ENCODE results near the gene FOCAD. TPM values are rescaled to one million over a fixed set of nuclear protein-coding genes. Genes with fewer than 3 reads are reported as not detected.

FOCAD gene
- total and polyA plus RNA-seq, 2 donors (not counting 1 experiment from before 2014, with no cell fraction given), result 40.3 to 145 TPM

- H4K20me1 ChIP-seq (ENCODE audit: control insufficient read depth, extremely low read depth, insufficient read depth, low read length), result no peaks in the 10 kb centered on the region
- no peak overlapping the region for H2AFZ ChIP-seq (ENCODE audit: low read length)
- H3K9me3 ChIP-seq (ENCODE audit: control insufficient read depth, insufficient read depth, low read depth, low read length), result no peaks in the 10 kb centered on the region
- peaks cover 5% of the 10 kb centered on the region for H3K36me3 ChIP-seq (ENCODE audit: control insufficient read depth, insufficient read depth, low read length)
- peak in 1 of 2 donors; percentile 33 for DNase-seq (ENCODE audit: low read depth in 2 of 2)
- no peak for TF ChIP-seq EZH2 (IDR thresholded peaks at IDR 0.05; ENCODE audit: low read length, missing control alignments)
- no peak for TF ChIP-seq CTCF (conservative IDR thresholded peaks at IDR 0.05 in 1 of 2, IDR thresholded peaks at IDR 0.05 in 1 of 2; ENCODE audit: low read depth in 1 of 2, low read length in 2 of 2)
- no peak overlapping the region for H3K9ac ChIP-seq (ENCODE audit: insufficient read depth, low read length)
- no peaks in the 10 kb centered on the region for H3K27me3 ChIP-seq (ENCODE audit: control insufficient read depth, insufficient read depth, low read length)
- H3K4me2 ChIP-seq (ENCODE audit: extremely low read depth, insufficient read depth, low read length), result no peak overlapping the region
- H3K4me3 ChIP-seq (replicated peaks in 1 of 4; ENCODE audit: control extremely low read depth in 1 of 4, insufficient read depth in 1 of 4, low read depth in 3 of 4, low read length in 4 of 4), result no peak overlapping the region
- no peaks in the 10 kb centered on the region for H3K79me2 ChIP-seq (ENCODE audit: control insufficient read depth, insufficient read depth, low read length)
- peaks cover 4% of the 10 kb centered on the region for H3K4me1 ChIP-seq (ENCODE audit: control insufficient read depth, extremely low read depth, insufficient read depth, low read length)
- H3K27ac ChIP-seq (ENCODE audit: insufficient read depth, low read length), result no peak overlapping the region
These were observed 305.9 kb downstream of the FOCAD start for GRCh38 chr9:20989923-20990341.

- no peak overlapping the region for H3K9ac ChIP-seq (ENCODE audit: insufficient read depth, low read length)
- no peaks in the 10 kb centered on the region for H3K79me2 ChIP-seq (ENCODE audit: control insufficient read depth, insufficient read depth, low read length)
- no peak for DNase-seq (ENCODE audit: low read depth in 2 of 2)
- H3K4me3 ChIP-seq (replicated peaks in 1 of 4; ENCODE audit: control extremely low read depth in 1 of 4, insufficient read depth in 1 of 4, low read depth in 3 of 4, low read length in 4 of 4), result no peak overlapping the region
- H3K4me1 ChIP-seq (ENCODE audit: control insufficient read depth, extremely low read depth, insufficient read depth, low read length), result peaks cover 4% of the 10 kb centered on the region
- no peak overlapping the region for H3K4me2 ChIP-seq (ENCODE audit: extremely low read depth, insufficient read depth, low read length)
- H3K27ac ChIP-seq (ENCODE audit: insufficient read depth, low read length), result no peak overlapping the region
- peaks cover 7% of the 10 kb centered on the region for H3K36me3 ChIP-seq (ENCODE audit: control insufficient read depth, insufficient read depth, low read length)
- TF ChIP-seq EZH2 (IDR thresholded peaks at IDR 0.05; ENCODE audit: low read length, missing control alignments) (no peak), CTCF (conservative IDR thresholded peaks at IDR 0.05 in 1 of 2, IDR thresholded peaks at IDR 0.05 in 1 of 2; ENCODE audit: low read depth in 1 of 2, low read length in 2 of 2) (no peak)
- H3K27me3 ChIP-seq (ENCODE audit: control insufficient read depth, insufficient read depth, low read length), result no peaks in the 10 kb centered on the region
- H2AFZ ChIP-seq (ENCODE audit: low read length), result no peak overlapping the region
- H3K9me3 ChIP-seq (ENCODE audit: control insufficient read depth, insufficient read depth, low read depth, low read length), result no peaks in the 10 kb centered on the region
- H4K20me1 ChIP-seq (ENCODE audit: control insufficient read depth, extremely low read depth, insufficient read depth, low read length), result no peaks in the 10 kb centered on the region
These were observed 306.8 kb downstream of the FOCAD start for GRCh38 chr9:20990867-20991266.

GRCh38 chr9:20994486-20994885 lies 310.4 kb downstream of the FOCAD start:
- H3K36me3 ChIP-seq (ENCODE audit: control insufficient read depth, insufficient read depth, low read length), result peaks cover 7% of the 10 kb centered on the region
- TF ChIP-seq EZH2 (IDR thresholded peaks at IDR 0.05; ENCODE audit: low read length, missing control alignments), result no peak
- no peak for TF ChIP-seq CTCF (conservative IDR thresholded peaks at IDR 0.05 in 1 of 2, IDR thresholded peaks at IDR 0.05 in 1 of 2; ENCODE audit: low read depth in 1 of 2, low read length in 2 of 2)
- DNase-seq (ENCODE audit: low read depth in 2 of 2), result no peak

More at GRCh38 chr9:20994486-20994885, 310.4 kb downstream of the FOCAD start:
- no peak overlapping the region for H3K9ac ChIP-seq (ENCODE audit: insufficient read depth, low read length)
- H3K4me1 ChIP-seq (ENCODE audit: control insufficient read depth, extremely low read depth, insufficient read depth, low read length), result no peaks in the 10 kb centered on the region
- no peaks in the 10 kb centered on the region for H3K27me3 ChIP-seq (ENCODE audit: control insufficient read depth, insufficient read depth, low read length)
- no peak overlapping the region for H2AFZ ChIP-seq (ENCODE audit: low read length)
- H4K20me1 ChIP-seq (ENCODE audit: control insufficient read depth, extremely low read depth, insufficient read depth, low read length), result no peaks in the 10 kb centered on the region
- no peak overlapping the region for H3K27ac ChIP-seq (ENCODE audit: insufficient read depth, low read length)
- H3K4me3 ChIP-seq (replicated peaks in 1 of 4; ENCODE audit: control extremely low read depth in 1 of 4, insufficient read depth in 1 of 4, low read depth in 3 of 4, low read length in 4 of 4), result no peak overlapping the region
- no peaks in the 10 kb centered on the region for H3K79me2 ChIP-seq (ENCODE audit: control insufficient read depth, insufficient read depth, low read length)
- H3K4me2 ChIP-seq (ENCODE audit: extremely low read depth, insufficient read depth, low read length), result no peak overlapping the region
- no peaks in the 10 kb centered on the region for H3K9me3 ChIP-seq (ENCODE audit: control insufficient read depth, insufficient read depth, low read depth, low read length)

All from fibroblast of lung (primary cell).